ENCODE results near the gene IQGAP3. TPM values are rescaled to one million over a fixed set of nuclear protein-coding genes. Genes with fewer than 3 reads are reported as not detected.
A peak's percentile ranks its signal among the peaks of the same experiment; 100 is the strongest.
"Not testable (repeated sequence)": the region's sequence is repeated elsewhere in the genome, so short reads cannot be mapped to it uniquely, and the experiment has no call there.

The IQGAP3 gene
- total and polyA plus RNA-seq, 9 donors = 5.3 to 11.8 (median 8.0) TPM

- DNase-seq = no peak
- Histone ChIP-seq H3K27ac (ENCODE audit: low read length) (no peak overlapping the region), H3K9me3 (replicated peaks; ENCODE audit: control insufficient read depth, low read depth, low read length) (no peaks in the 10 kb centered on the region), H3K36me3 (ENCODE audit: control insufficient read depth, insufficient read depth, low read length) (peaks cover 29% of the 10 kb centered on the region), H3K27me3 (ENCODE audit: control insufficient read depth, insufficient read depth, low read length) (no peaks in the 10 kb centered on the region), H3K4me1 (ENCODE audit: control insufficient read depth, insufficient read depth, low read length) (no peaks in the 10 kb centered on the region), H3K4me3 (ENCODE audit: low read length) (no peak overlapping the region)
- 74% methylated on average over 4 of the region's 8 CpGs for WGBS (ENCODE audit: insufficient coverage)
These were observed 17.4 kb downstream of the IQGAP3 start for GRCh38 chr1:156554971-156555370.

GRCh38 chr1:156553860-156554485 is 18.4 kb downstream of the IQGAP3 start:
- DNase-seq = peak; percentile 73
- WGBS (ENCODE audit: insufficient coverage) = 70% methylated on average over 2 of the region's 6 CpGs
- Histone ChIP-seq H3K9me3 (replicated peaks; ENCODE audit: control insufficient read depth, low read depth, low read length) (no peaks in the 10 kb centered on the region), H3K27me3 (ENCODE audit: control insufficient read depth, insufficient read depth, low read length) (no peaks in the 10 kb centered on the region), H3K4me3 (ENCODE audit: low read length) (no peak overlapping the region), H3K4me1 (ENCODE audit: control insufficient read depth, insufficient read depth, low read length) (no peaks in the 10 kb centered on the region), H3K27ac (ENCODE audit: low read length) (peak overlapping the region; percentile 33), H3K36me3 (ENCODE audit: control insufficient read depth, insufficient read depth, low read length) (peaks cover 27% of the 10 kb centered on the region)

- H3K27ac ChIP-seq (ENCODE audit: low read length) = peak overlapping the region; percentile 55
- 90% methylated on average over 4 of the region's 4 CpGs for WGBS (ENCODE audit: insufficient coverage)
These were observed 19.4 kb downstream of the IQGAP3 start for GRCh38 chr1:156552937-156553336.

GRCh38 chr1:156552518-156552917 is 19.8 kb downstream of the IQGAP3 start:
- no peak overlapping the region for H3K4me3 ChIP-seq (ENCODE audit: low read length)
- H3K36me3 ChIP-seq (ENCODE audit: control insufficient read depth, insufficient read depth, low read length) = peaks cover 38% of the 10 kb centered on the region
- no peaks in the 10 kb centered on the region for H3K9me3 ChIP-seq (replicated peaks; ENCODE audit: control insufficient read depth, low read depth, low read length)
- no peaks in the 10 kb centered on the region for H3K4me1 ChIP-seq (ENCODE audit: control insufficient read depth, insufficient read depth, low read length)
- no peaks in the 10 kb centered on the region for H3K27me3 ChIP-seq (ENCODE audit: control insufficient read depth, insufficient read depth, low read length)
- H3K27ac ChIP-seq (ENCODE audit: low read length) = no peak overlapping the region
- whole genome bisulfite sequencing (ENCODE audit: insufficient coverage) = 50% methylated on average over 2 of the region's 5 CpGs
- no peak for DNase-seq

More at GRCh38 chr1:156552937-156553336, 19.4 kb downstream of the IQGAP3 start:
- H3K27me3 ChIP-seq (ENCODE audit: control insufficient read depth, insufficient read depth, low read length); H3K4me1 ChIP-seq (ENCODE audit: control insufficient read depth, insufficient read depth, low read length); H3K9me3 ChIP-seq (replicated peaks; ENCODE audit: control insufficient read depth, low read depth, low read length); H3K4me3 ChIP-seq (ENCODE audit: low read length): not testable (repeated sequence)
- DNase-seq = peak; percentile 30
- peaks cover 34% of the 10 kb centered on the region for H3K36me3 ChIP-seq (ENCODE audit: control insufficient read depth, insufficient read depth, low read length)

GRCh38 chr1:156551869-156552268 is 20.5 kb downstream of the IQGAP3 start:
- 87% methylated on average over 4 of the region's 6 CpGs for WGBS (ENCODE audit: insufficient coverage)
- Histone ChIP-seq H3K4me3 (ENCODE audit: low read length) (no peak overlapping the region), H3K4me1 (ENCODE audit: control insufficient read depth, insufficient read depth, low read length) (no peaks in the 10 kb centered on the region), H3K27ac (ENCODE audit: low read length) (no peak overlapping the region), H3K9me3 (replicated peaks; ENCODE audit: control insufficient read depth, low read depth, low read length) (no peaks in the 10 kb centered on the region), H3K27me3 (ENCODE audit: control insufficient read depth, insufficient read depth, low read length) (no peaks in the 10 kb centered on the region), H3K36me3 (ENCODE audit: control insufficient read depth, insufficient read depth, low read length) (peaks cover 40% of the 10 kb centered on the region)
- DNase-seq = no peak

GRCh38 chr1:156551066-156551643 is 21.2 kb downstream of the IQGAP3 start:
- Histone ChIP-seq H3K36me3 (ENCODE audit: control insufficient read depth, insufficient read depth, low read length) (peaks cover 41% of the 10 kb centered on the region), H3K9me3 (replicated peaks; ENCODE audit: control insufficient read depth, low read depth, low read length) (no peaks in the 10 kb centered on the region), H3K27ac (ENCODE audit: low read length) (no peak overlapping the region), H3K27me3 (ENCODE audit: control insufficient read depth, insufficient read depth, low read length) (no peaks in the 10 kb centered on the region), H3K4me3 (ENCODE audit: low read length) (no peak overlapping the region), H3K4me1 (ENCODE audit: control insufficient read depth, insufficient read depth, low read length) (no peaks in the 10 kb centered on the region)
- DNase-seq = no peak
- 100% methylated on average over 1 of the region's 3 CpGs for WGBS (ENCODE audit: insufficient coverage)

- H3K27me3 ChIP-seq (ENCODE audit: control insufficient read depth, insufficient read depth, low read length) = no peaks in the 10 kb centered on the region
- WGBS (ENCODE audit: insufficient coverage) = 83% methylated on average over 4 of the region's 5 CpGs
- no peak overlapping the region for H3K27ac ChIP-seq (ENCODE audit: low read length)
- no peak overlapping the region for H3K4me3 ChIP-seq (ENCODE audit: low read length)
- peaks cover 36% of the 10 kb centered on the region for H3K36me3 ChIP-seq (ENCODE audit: control insufficient read depth, insufficient read depth, low read length)
- DNase-seq = no peak
- no peaks in the 10 kb centered on the region for H3K4me1 ChIP-seq (ENCODE audit: control insufficient read depth, insufficient read depth, low read length)
- no peaks in the 10 kb centered on the region for H3K9me3 ChIP-seq (replicated peaks; ENCODE audit: control insufficient read depth, low read depth, low read length)
These were observed 22.0 kb downstream of the IQGAP3 start for GRCh38 chr1:156550346-156550745.

- no peaks in the 10 kb centered on the region for H3K27me3 ChIP-seq (ENCODE audit: control insufficient read depth, insufficient read depth, low read length)
- WGBS (ENCODE audit: insufficient coverage) = 83% methylated on average over 1 of the region's 1 CpG
- H3K36me3 ChIP-seq (ENCODE audit: control insufficient read depth, insufficient read depth, low read length) = peaks cover 36% of the 10 kb centered on the region
- H3K27ac ChIP-seq (ENCODE audit: low read length) = no peak overlapping the region
- no peaks in the 10 kb centered on the region for H3K4me1 ChIP-seq (ENCODE audit: control insufficient read depth, insufficient read depth, low read length)
- no peaks in the 10 kb centered on the region for H3K9me3 ChIP-seq (replicated peaks; ENCODE audit: control insufficient read depth, low read depth, low read length)
- H3K4me3 ChIP-seq (ENCODE audit: low read length) = no peak overlapping the region
- DNase-seq = no peak
These were observed 22.5 kb downstream of the IQGAP3 start for GRCh38 chr1:156549831-156550230.

- no peak for DNase-seq
- peaks cover 36% of the 10 kb centered on the region for H3K36me3 ChIP-seq (ENCODE audit: control insufficient read depth, insufficient read depth, low read length)
- H3K4me3 ChIP-seq (ENCODE audit: low read length) = no peak overlapping the region
- H3K27me3 ChIP-seq (ENCODE audit: control insufficient read depth, insufficient read depth, low read length) = no peaks in the 10 kb centered on the region
- no peaks in the 10 kb centered on the region for H3K9me3 ChIP-seq (replicated peaks; ENCODE audit: control insufficient read depth, low read depth, low read length)
- no peak overlapping the region for H3K27ac ChIP-seq (ENCODE audit: low read length)
- WGBS (ENCODE audit: insufficient coverage) = 72% methylated on average over 2 of the region's 2 CpGs
- no peaks in the 10 kb centered on the region for H3K4me1 ChIP-seq (ENCODE audit: control insufficient read depth, insufficient read depth, low read length)
These were observed 23.0 kb downstream of the IQGAP3 start for GRCh38 chr1:156549390-156549789.

GRCh38 chr1:156547982-156548381 is 24.4 kb downstream of the IQGAP3 start:
- no peaks in the 10 kb centered on the region for H3K4me1 ChIP-seq (ENCODE audit: control insufficient read depth, insufficient read depth, low read length)
- 73% methylated on average over 6 of the region's 9 CpGs for WGBS (ENCODE audit: insufficient coverage)
- DNase-seq = no peak
- H3K9me3 ChIP-seq (replicated peaks; ENCODE audit: control insufficient read depth, low read depth, low read length) = no peaks in the 10 kb centered on the region
- no peak overlapping the region for H3K27ac ChIP-seq (ENCODE audit: low read length)
- H3K27me3 ChIP-seq (ENCODE audit: control insufficient read depth, insufficient read depth, low read length) = no peaks in the 10 kb centered on the region
- H3K4me3 ChIP-seq (ENCODE audit: low read length) = no peak overlapping the region
- peaks cover 46% of the 10 kb centered on the region for H3K36me3 ChIP-seq (ENCODE audit: control insufficient read depth, insufficient read depth, low read length)
